ENCODE measurements around the gene WBP1.

DNA sequence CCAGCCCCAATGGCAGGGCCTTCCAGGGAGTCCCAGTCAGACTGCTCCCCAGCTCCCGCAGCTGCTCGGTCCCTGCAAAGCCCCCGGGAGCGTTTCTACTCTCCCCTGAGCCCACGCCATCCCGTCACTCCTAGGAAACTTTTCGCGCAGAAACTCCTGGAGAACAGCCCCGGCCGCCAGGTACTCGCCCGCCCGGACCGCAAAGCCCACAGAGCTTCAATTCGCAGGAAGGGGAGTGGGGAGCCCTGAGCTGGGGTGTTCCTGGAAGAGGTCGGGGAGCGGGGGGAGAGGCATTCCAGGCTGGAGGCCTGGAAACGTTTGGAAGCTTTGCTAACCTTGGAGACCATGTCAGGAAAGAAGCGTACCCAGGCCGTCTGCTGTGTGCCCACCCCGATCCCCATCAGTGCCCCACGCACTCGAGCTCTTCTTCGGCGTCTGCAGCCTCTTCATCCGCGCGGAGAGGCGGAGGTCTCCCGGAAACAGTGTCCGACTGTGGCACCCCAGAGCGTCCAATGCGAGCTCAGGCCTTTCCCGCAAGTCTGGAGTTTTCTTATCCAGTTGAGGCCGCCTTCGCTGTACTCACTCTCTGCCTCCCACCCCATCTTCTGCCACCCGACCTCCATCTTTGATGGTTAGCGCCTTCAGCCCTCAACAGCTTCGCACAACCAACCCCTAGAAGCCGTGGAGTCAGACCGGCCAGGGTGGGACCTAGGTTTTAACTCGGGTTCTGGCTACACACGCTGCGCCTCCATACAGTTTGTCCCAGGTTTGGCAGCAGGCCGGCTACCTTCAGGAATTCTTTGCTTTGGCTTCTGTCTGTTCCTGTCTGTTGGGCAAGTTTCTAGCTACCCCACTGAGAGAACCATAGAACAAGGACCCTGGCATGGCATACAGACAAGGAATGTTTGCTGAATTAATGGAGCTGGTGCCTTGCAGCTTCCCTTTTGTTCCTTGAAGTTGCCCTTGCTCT lies 45.6 kb downstream of the WBP1 start:
- TF ChIP-seq POLR2A (IDR thresholded peaks at IDR 0.05) (no peak), POLR2AphosphoS5 (IDR thresholded peaks at IDR 0.05) (no peak)
- TF ChIP-seq, protein P1, sequence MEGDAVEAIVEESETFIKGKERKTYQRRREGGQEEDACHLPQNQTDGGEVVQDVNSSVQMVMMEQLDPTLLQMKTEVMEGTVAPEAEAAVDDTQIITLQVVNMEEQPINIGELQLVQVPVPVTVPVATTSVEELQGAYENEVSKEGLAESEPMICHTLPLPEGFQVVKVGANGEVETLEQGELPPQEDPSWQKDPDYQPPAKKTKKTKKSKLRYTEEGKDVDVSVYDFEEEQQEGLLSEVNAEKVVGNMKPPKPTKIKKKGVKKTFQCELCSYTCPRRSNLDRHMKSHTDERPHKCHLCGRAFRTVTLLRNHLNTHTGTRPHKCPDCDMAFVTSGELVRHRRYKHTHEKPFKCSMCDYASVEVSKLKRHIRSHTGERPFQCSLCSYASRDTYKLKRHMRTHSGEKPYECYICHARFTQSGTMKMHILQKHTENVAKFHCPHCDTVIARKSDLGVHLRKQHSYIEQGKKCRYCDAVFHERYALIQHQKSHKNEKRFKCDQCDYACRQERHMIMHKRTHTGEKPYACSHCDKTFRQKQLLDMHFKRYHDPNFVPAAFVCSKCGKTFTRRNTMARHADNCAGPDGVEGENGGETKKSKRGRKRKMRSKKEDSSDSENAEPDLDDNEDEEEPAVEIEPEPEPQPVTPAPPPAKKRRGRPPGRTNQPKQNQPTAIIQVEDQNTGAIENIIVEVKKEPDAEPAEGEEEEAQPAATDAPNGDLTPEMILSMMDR (IDR thresholded peaks at IDR 0.05) = no peak
